Measurements from ENCODE around the gene DDX52. TPM values are rescaled to one million over a fixed set of nuclear protein-coding genes. Genes with fewer than 3 reads are reported as not detected.
A peak's percentile ranks its signal among the peaks of the same experiment; 100 is the strongest.
"Not testable (repeated sequence)": the region's sequence is repeated elsewhere in the genome, so short reads cannot be mapped to it uniquely, and the experiment has no call there.

Gene DDX52
- total RNA-seq = 20.3 TPM
- long read RNA-seq, full-length matches to known transcripts = 10 of 22 reads
- long read RNA-seq, partial matches to known transcripts = 8 of 22 reads
- long read RNA-seq, other reads (novel, unspliced or antisense) = 4 of 22 reads

GRCh38 chr17:37643118-37643766 lies at the start of gene DDX52:
Gene DDX52 (minus strand): TSS chr17:37643446. CDS start chr17:37643420, 26 bp downstream.
- no peaks in the 10 kb centered on the region for H3K9me3 ChIP-seq
- peaks cover 32% of the 10 kb centered on the region for H3K36me3 ChIP-seq
- H3K27ac ChIP-seq = peak within 1 kb of the TSS; percentile 86
- H3K27me3 ChIP-seq (ENCODE audit: low read depth) = no peaks in the 10 kb centered on the region
- ATAC-seq = peak; percentile 98 to 100
- intact Hi-C loops (cut with DNase I) = no loop called here
- no peak for TF ChIP-seq CTCF (IDR thresholded peaks at IDR 0.05)
- peak within 1 kb of the TSS; percentile 77 for H3K4me3 ChIP-seq
- H3K4me1 ChIP-seq = peaks cover 27% of the 10 kb centered on the region
- DNase-seq = peak; percentile 95

DNA sequence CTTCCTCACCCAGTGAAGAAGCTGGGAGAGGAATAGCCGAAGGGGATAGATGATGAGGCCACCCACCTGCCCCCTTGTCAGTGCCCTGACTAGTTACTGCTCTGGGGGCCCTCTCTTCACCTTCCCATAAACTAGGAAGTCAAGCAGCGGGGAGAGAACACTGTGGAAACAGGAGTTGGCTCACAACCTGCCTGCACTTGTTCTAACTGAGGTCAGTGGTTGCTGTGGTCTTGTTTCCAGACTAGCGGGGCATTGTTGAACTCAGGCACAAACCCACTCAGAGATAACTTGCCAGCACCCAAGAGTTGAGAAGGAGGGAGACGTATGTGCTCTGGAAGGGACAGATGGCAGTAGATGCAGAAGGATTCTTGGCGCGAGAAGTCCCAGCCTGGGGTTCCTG lies 48.6 kb upstream of the DDX52 start:
- TF ChIP-seq CTCF (IDR thresholded peaks at IDR 0.05) = no peak
- intact Hi-C loops (cut with DNase I) = no loop called here

DNA sequence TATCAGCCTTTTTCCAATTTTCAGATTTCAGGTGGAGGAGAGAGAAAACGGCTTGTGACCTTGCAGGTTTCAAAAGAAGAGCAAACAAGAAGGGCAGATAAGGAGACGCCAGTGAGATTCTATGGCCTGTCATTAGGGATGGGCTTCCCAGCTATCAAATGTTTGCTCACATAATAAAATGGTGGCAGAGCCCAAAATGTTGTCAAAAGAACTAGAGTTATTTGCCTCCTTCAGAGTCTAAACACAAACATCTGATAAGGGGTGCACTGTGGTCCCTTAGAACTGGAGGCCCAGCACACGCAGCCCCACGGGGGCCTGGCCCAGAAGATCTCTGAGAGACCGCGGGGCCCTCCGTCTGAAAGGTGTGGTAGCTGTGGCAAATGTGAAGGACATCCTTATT lies 46.1 kb upstream of the DDX52 start:
- intact Hi-C loops (cut with DNase I) = no loop called here
- TF ChIP-seq CTCF (IDR thresholded peaks at IDR 0.05) = no peak
- H3K27ac ChIP-seq = no peak overlapping the region
- no peak overlapping the region for H3K4me3 ChIP-seq
- H3K27me3 ChIP-seq (ENCODE audit: low read depth) = no peaks in the 10 kb centered on the region
- H3K36me3 ChIP-seq = peaks cover 3% of the 10 kb centered on the region
- ATAC-seq (no peak), DNase-seq (no peak)
- H3K4me1 ChIP-seq = no peaks in the 10 kb centered on the region
- H3K9me3 ChIP-seq = no peaks in the 10 kb centered on the region

More for the DNA sequence above, 48.6 kb upstream of the DDX52 start:
- H3K36me3 ChIP-seq = peaks cover 3% of the 10 kb centered on the region
- H3K4me3 ChIP-seq = no peak overlapping the region
- no peaks in the 10 kb centered on the region for H3K27me3 ChIP-seq (ENCODE audit: low read depth)
- no peaks in the 10 kb centered on the region for H3K4me1 ChIP-seq
- no peaks in the 10 kb centered on the region for H3K9me3 ChIP-seq
- DNase-seq (no peak), ATAC-seq (no peak)
- no peak overlapping the region for H3K27ac ChIP-seq

DNA sequence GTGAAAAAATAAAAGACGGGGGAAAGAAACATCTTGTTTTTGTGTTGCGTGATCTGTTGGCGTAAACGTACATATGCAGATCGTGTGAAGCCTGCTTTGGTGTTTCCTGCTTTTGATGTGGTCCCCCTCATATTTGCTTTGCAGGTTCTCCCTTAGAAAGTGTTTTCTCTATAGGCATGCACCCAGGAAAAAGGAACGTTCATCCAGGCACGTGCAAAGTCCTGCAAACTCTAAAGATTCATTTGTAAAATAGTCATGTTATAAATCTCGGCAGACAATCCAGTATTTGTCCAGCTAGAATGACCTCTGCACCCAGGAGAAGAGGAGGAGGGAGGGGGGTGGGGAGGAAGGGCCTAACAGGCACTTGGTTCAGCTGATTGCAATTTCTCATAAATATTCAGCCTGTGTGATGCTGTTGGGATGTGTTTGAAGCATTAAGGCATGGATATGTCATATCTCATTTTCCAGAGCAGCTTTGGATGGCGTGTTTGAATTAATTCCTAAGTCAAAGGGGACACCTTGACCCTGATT lies 40.3 kb upstream of the DDX52 start:
- no peaks in the 10 kb centered on the region for H3K36me3 ChIP-seq
- no peak for TF ChIP-seq CTCF (IDR thresholded peaks at IDR 0.05)
- no peak overlapping the region for H3K27ac ChIP-seq
- ATAC-seq = no peak
- H3K27me3 ChIP-seq (ENCODE audit: low read depth) = no peaks in the 10 kb centered on the region
- no peak for DNase-seq
- intact Hi-C loops (cut with DNase I) = no loop called here
- no peaks in the 10 kb centered on the region for H3K4me1 ChIP-seq
- H3K4me3 ChIP-seq = no peak overlapping the region
- peaks cover 2% of the 10 kb centered on the region for H3K9me3 ChIP-seq

GRCh38 chr17:37682007-37682406 lies 38.8 kb upstream of the DDX52 start:
- Histone ChIP-seq H3K36me3 (no peaks in the 10 kb centered on the region), H3K27me3 (ENCODE audit: low read depth) (no peaks in the 10 kb centered on the region), H3K9me3 (peaks cover 3% of the 10 kb centered on the region), H3K27ac (no peak overlapping the region), H3K4me3 (no peak overlapping the region), H3K4me1 (no peaks in the 10 kb centered on the region)
- no peak for TF ChIP-seq CTCF (IDR thresholded peaks at IDR 0.05)
- DNase-seq = no peak
- ATAC-seq = no peak
- intact Hi-C loops (cut with DNase I) = no loop called here

- H3K9me3 ChIP-seq; H3K27me3 ChIP-seq (ENCODE audit: low read depth); DNase-seq; H3K27ac ChIP-seq; ATAC-seq; H3K4me3 ChIP-seq; H3K4me1 ChIP-seq; intact Hi-C loops (cut with DNase I); H3K36me3 ChIP-seq: not testable (repeated sequence)
Measured at GRCh38 chr17:37679995-37680394, 36.7 kb upstream of the DDX52 start.

Data from lower lobe of right lung (tissue), 2 donors.